NCI-H524 (cell line): ENCODE results near the gene SEPTIN10.
"Not testable (repeated sequence)": the region's sequence is repeated elsewhere in the genome, so short reads cannot be mapped to it uniquely, and the experiment has no call there.

ENCODE experiments used
- DNase-seq, 2 experiments: peaks; one replicate each; lab custom pipeline; 2025; lab: John Stamatoyannopoulos, UW

The SEPTIN10 gene

GRCh38 chr2:109613922-109614714, at the start of gene SEPTIN10, which contains the start of gene SOWAHC:
SEPTIN10 (minus strand) TSS chr2:109613966; CDS start chr2:109613827, 139 bp downstream.
SOWAHC (plus strand) TSS chr2:109614364; CDS start chr2:109614490, 126 bp downstream.
- peak; percentile 94 to 96 for DNase-seq

- DNase-seq = no peak
Measured at GRCh38 chr2:109662889-109663288, 49.1 kb upstream of the SEPTIN10 start.

DNA sequence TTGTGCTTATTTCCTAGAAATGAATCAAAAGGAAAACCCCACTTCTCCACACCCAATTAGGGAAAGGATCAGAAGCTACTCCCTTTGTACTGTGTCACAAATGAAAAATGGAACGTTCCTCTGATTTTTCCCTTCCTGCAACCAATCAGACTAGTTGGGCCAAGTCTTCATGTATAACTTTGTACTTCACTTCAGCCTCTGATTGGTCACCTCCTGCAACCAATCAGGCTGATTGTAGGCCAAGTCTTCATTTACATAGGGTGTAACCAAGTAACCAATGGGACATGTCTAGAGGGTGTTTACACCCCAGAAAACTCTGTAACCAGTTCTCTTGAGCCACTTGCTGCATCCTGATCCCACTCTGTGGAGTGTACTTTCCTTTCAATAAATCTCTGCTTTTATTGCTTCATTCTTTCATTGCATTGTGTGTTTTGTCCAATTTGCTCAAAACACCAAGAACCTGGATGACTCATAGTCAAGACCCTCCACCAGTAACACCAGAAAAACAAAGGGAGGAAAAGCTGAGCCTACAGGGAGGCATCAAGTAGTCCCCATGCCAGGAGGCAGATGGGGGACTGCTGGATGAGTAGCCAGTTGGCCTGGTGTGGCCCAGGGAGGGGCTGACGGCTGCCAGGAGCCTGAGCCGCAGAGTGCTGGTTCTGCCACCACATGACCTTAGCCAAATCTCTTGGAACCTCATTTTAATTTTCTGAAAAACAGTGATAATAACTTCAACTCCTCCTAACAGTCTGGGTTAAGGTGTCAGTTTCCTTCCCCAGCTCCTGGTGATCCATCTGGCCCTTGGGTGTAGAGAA, 46.5 kb upstream of the SEPTIN10 start:
- peak; percentile 34 to 80 for DNase-seq

DNA sequence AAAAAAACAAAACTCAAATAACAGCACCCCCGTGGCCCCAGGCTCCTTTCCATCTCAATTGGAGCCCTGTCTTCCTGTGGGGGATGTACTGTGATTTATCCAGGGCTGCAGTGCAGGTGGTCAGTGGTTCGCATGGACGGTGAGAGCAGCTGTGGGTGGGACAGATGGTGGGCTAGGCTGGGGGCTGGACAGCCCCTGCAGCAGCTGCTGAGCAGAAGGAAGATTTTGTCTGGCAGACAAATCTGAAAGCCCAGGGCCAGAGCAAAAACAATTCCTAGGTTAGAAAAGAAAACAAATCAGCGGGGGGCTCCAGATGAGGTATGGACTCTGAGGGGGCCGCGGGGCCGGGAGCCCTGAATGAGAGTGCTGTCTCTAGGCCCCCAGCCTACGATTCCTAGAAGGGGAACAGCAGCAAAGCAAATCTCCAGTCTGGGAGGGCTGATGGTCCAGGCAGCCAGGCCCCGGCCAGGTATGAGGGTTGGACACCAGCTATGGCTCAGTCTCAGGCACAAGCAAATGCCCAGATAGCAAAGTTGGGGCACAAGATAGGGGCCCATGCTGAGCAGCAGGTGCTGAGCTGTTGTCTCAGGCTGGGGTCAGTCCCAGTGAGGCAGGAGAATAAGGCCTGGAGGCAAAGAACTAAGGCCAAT, 45.8 kb upstream of the SEPTIN10 start:
- DNase-seq = peak; percentile 73 to 87

- no peak for DNase-seq
Measured at GRCh38 chr2:109655287-109655686, 41.5 kb upstream of the SEPTIN10 start.

GRCh38 chr2:109654326-109655050, 40.7 kb upstream of the SEPTIN10 start:
- peak in 1 of 2 experiments; percentile 22 for DNase-seq

DNA sequence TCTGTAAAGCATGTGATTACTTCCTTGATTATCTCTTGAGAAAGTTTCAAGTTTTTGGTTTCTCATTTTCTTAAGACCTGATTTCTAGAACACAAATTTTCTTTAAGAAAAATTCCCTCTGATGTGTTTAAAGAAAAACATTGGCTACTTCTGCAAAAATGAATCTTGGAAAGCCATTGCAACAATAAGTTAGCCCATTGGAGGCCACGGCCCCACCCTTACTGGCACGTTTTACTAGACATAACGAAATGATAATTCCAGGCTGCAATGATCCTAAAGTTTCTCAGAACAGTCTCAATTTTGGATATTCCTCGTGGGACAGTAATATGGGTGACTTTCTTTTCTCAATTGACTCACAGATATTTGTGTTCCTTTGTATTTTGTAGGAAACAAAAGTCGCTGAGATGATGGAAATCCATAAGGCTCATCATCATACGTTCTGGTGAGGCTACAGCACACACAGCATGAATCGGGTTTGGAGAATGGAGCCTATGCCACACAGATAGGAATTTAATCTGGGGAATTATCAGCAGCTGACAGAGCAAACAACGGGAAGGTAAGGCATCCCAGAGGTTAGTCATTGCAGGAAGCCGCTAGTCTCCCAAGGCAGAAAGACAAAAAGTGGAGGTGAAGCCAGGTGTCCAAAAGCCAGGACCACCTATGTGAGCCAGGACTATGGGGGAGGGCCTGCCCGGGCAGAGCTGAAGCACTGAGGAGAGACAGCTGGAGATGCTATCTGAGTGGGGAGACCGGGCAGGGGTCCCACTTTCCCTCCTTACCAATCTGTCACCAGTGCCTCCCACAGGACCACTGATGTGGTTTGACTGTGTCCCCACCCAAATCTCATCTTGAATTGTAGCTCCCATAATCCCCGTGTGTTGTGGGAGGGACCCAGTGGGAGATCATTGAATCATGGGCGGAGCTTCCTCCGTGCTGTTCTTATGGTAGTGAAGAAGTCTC, 36.2 kb upstream of the SEPTIN10 start:
- DNase-seq = no peak

DNA sequence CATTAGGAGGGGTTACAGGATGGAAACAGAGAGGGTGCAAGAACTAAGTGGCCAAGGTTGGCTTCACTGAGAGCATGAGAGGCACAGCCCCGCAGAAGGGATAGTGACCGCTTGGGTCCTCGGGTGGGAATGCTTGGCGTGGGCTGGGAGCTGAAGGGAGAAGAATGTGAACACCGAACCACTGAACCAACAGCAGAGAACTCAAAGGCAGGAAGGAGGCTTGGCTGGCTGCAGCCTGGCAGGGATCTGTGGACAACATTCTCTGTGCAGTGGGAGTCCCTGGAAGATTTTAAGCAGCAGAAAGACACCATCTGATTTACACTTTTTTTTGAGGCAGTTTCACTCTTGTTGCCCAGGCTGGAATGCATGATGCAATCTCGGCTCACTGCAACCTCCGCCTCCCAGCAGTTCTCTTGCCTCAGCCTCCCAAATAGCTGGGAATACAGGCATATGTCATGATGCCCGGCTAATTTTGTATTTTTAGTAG, 34.3 kb upstream of the SEPTIN10 start:
- no peak for DNase-seq

DNA sequence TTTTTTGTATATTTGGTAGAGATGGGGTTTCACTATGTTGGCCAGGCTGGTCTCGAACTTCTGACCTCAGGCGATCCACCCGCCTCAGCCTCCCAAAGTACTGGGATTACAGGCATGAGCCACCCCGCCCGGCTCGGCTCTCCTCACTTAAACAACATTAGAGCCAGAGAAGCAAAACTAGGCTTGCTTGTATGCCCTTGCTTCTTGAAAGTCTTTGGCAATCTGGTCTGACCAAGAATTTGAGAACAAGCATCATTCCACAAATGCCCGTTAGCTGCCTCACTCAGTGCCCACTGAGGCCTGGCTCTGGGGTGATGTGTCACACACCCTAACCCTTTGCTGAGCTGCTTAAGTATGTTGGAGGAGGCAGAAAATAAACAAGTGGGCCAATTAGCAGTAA, 33.9 kb upstream of the SEPTIN10 start:
- DNase-seq = no peak

DNA sequence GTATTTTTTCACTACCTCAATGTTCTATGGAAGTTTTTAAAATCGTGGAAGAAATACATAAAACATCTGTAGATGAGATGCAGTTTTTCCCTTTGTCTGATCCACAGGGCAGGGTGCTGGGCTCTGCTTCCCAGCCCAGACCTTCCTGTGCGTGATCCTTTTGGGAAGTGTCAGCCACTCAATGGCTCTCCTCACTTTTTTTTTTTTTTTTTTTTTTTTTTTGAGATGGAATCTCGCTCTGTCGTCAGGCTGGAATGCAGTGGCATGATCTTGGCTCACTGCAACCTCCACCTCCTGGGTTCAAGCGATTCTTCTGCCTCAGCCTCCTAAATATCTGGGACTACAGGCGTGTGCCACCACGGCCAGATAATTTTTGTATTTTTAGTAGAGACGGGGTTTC, 33.2 kb upstream of the SEPTIN10 start:
- DNase-seq = no peak

DNA sequence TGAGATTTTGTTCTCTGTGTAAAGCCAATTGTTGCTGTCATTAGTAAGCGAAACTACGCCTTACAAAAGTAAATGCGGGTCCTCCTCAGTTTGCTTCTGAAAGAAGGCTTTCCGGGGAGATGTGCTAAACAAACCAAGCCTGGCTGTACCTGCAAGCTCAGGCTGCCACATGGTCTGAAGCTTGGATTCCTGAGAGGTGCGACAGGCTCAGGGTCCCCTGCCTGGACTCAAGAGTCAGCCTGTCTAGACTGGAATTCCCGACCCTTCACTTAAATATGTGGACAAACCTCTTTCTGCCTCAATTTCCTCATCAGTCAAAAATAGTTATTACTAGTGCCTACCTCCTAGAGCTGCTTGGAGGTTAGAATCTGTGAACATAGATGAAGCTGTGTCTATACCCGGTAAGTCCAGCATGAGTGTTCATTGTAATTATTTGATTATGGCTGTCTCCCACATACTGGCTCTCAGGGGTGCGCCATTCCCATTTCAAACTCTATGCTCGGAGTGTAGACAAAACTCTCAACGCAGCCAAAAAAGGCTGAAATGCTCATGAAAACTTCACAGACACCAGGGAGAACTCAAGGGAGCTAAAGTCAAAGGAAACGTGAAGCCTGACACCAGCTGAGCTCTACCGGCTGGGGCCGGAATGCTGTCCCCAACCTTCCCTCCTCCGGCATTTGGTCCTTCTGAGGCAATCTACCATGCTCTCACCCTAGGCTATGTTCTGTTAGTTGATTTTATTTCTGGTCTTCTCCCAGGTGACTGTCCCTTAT, 31.8 kb upstream of the SEPTIN10 start:
- DNase-seq = no peak

DNA sequence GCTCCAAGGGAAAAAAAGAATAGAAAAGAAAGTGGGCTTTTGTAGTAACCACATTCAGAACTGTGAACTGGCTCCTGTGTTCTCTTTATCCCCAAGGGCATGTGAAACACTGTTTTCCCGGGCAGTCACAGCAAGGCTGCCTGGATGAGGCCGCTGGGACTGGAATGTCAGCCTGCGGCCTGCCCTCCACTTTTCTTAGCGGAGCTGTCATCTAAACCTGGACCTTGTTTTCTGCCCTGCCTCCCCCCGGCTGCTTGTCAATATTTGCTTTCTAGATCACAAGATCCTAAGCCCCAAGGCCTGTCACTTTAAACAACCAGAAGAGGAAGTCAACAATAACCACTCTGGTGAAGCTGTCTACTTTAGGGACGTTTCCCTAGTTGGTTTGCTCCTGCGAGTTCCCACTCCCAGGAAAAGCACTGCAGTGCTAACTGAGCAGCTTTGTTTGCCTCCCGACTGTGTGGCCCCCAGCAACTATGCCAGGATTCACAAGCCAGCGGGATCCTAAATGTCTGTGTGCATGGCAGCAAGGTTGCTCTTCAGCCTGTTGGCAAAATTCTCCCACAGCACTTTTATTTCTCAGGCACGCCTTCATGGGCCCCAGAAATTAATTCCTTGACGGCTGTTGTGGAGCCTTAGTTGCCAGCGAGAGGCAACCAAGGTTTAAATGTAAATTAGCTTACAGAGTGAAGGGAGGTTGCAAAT, 31.0 kb upstream of the SEPTIN10 start:
- DNase-seq = no peak

GRCh38 chr2:109640000-109640399, 26.2 kb upstream of the SEPTIN10 start:
- DNase-seq = not testable (repeated sequence)

DNA sequence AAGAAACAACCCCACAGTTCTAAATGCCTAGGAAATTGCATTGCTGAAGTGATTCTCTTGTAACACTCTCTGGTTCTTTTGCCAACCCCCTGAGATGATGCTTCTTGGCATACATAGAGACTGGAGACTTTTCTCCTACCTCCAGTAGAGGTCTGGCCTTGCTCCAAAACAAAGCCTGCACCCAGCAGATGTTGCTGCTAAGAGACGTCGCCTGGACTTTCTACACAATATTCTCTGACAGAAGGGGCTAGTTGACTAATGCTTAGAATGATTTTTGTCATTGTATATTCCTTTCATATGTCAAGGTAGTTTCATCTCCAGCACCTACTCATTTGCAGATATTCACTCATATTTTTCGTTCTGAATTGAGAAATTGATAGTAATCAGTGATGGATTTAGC, 25.0 kb upstream of the SEPTIN10 start:
- peak in 1 of 2 experiments; percentile 44 for DNase-seq

- DNase-seq = no peak
Measured at GRCh38 chr2:109637749-109638570, 24.2 kb upstream of the SEPTIN10 start.

- no peak for DNase-seq
Measured at GRCh38 chr2:109636317-109636716, 22.6 kb upstream of the SEPTIN10 start.

- DNase-seq = no peak
Measured at GRCh38 chr2:109635426-109636304, 21.9 kb upstream of the SEPTIN10 start.
